ENCODE data around the gene MKNK2. TPM values are rescaled to one million over a fixed set of nuclear protein-coding genes. Genes with fewer than 3 reads are reported as not detected.

The MKNK2 gene
- total and polyA plus RNA-seq, 10 of the 15 experiments (the other 5 are each of a cell fraction or from before 2014, with no cell fraction given) = 9.6 to 365 (median 69.9) TPM

DNA sequence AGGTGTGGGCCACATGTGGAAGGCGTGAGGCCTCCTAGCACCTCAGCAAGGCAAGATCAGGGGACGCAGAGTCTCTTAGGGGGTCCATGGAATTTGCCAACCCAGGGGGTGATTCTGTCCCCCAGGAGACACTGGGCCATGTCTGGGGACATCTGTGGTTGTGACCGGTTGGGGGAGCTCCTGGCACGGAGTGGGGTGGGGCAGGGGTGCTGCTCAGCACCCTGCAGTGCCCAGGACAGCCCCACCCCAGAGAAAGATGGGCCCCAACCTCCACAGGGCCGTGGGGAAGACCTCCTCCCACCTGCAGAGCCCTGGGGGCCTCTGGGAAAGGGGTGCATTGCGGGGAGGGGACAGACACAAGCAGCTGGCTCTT, 4.0 kb downstream of the MKNK2 start (continued):
- TF ChIP-seq, protein P1, sequence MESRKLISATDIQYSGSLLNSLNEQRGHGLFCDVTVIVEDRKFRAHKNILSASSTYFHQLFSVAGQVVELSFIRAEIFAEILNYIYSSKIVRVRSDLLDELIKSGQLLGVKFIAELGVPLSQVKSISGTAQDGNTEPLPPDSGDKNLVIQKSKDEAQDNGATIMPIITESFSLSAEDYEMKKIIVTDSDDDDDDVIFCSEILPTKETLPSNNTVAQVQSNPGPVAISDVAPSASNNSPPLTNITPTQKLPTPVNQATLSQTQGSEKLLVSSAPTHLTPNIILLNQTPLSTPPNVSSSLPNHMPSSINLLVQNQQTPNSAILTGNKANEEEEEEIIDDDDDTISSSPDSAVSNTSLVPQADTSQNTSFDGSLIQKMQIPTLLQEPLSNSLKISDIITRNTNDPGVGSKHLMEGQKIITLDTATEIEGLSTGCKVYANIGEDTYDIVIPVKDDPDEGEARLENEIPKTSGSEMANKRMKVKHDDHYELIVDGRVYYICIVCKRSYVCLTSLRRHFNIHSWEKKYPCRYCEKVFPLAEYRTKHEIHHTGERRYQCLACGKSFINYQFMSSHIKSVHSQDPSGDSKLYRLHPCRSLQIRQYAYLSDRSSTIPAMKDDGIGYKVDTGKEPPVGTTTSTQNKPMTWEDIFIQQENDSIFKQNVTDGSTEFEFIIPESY (IDR thresholded peaks at IDR 0.05) = no peak
- TF ChIP-seq RCOR1 (conservative IDR thresholded peaks at IDR 0.05; ENCODE audit: low read depth, low read length) (no peak), NR2C1 (IDR thresholded peaks at IDR 0.05) (no peak), RBBP5 (conservative IDR thresholded peaks at IDR 0.05) (no peak), ZNF217 (IDR thresholded peaks at IDR 0.05) (no peak), BCL11A (IDR thresholded peaks at IDR 0.05; ENCODE audit: low read depth, low read length) (no peak), SMC3 (IDR thresholded peaks at IDR 0.05; ENCODE audit: borderline replicate concordance, low read length) (0 out of 2 replicates have a peak, but pooled peaks have one; percentile 13), FOS (IDR thresholded peaks at IDR 0.05; ENCODE audit: borderline replicate concordance, extremely low read depth, insufficient read length) (no peak), YY1 (IDR thresholded peaks at IDR 0.05; ENCODE audit: low read depth, low read length) (no peak), MTA3 (IDR thresholded peaks at IDR 0.05; ENCODE audit: borderline replicate concordance, low read length) (no peak), PML (IDR thresholded peaks at IDR 0.05; ENCODE audit: low read length) (peak; percentile 34; the same call in 1 of the 2 replicates), TARDBP (IDR thresholded peaks at IDR 0.05; ENCODE audit: borderline replicate concordance) (no peak), POLR2AphosphoS2 (IDR thresholded peaks at IDR 0.05; ENCODE audit: low read depth, low read length) (peak; percentile 52; the same call in 1 of the 2 replicates), POLR2A (IDR thresholded peaks at IDR 0.05; ENCODE audit: low read depth, low read length) (peak; percentile 6; the same call in 1 of the 2 replicates), RELA (IDR thresholded peaks at IDR 0.05; ENCODE audit: borderline replicate concordance, partially characterized antibody) (no peak), SMARCA5 (IDR thresholded peaks at IDR 0.05) (no peak), ZNF207 (IDR thresholded peaks at IDR 0.05; ENCODE audit: borderline replicate concordance) (no peak), ASH2L (IDR thresholded peaks at IDR 0.05; ENCODE audit: borderline replicate concordance, low read depth) (no peak), STAT3 (IDR thresholded peaks at IDR 0.05; ENCODE audit: low read depth, low read length) (no peak), SIN3A (IDR thresholded peaks at IDR 0.05; ENCODE audit: low read depth, low read length) (no peak), NR2F1 (conservative IDR thresholded peaks at IDR 0.05) (no peak), CBFB (IDR thresholded peaks at IDR 0.05; ENCODE audit: low read depth) (no peak)
- TF ChIP-seq, protein P2, sequence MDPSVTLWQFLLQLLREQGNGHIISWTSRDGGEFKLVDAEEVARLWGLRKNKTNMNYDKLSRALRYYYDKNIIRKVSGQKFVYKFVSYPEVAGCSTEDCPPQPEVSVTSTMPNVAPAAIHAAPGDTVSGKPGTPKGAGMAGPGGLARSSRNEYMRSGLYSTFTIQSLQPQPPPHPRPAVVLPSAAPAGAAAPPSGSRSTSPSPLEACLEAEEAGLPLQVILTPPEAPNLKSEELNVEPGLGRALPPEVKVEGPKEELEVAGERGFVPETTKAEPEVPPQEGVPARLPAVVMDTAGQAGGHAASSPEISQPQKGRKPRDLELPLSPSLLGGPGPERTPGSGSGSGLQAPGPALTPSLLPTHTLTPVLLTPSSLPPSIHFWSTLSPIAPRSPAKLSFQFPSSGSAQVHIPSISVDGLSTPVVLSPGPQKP (IDR thresholded peaks at IDR 0.05; ENCODE audit: low read depth, low read length) = no peak
- TF ChIP-seq, protein P3, sequence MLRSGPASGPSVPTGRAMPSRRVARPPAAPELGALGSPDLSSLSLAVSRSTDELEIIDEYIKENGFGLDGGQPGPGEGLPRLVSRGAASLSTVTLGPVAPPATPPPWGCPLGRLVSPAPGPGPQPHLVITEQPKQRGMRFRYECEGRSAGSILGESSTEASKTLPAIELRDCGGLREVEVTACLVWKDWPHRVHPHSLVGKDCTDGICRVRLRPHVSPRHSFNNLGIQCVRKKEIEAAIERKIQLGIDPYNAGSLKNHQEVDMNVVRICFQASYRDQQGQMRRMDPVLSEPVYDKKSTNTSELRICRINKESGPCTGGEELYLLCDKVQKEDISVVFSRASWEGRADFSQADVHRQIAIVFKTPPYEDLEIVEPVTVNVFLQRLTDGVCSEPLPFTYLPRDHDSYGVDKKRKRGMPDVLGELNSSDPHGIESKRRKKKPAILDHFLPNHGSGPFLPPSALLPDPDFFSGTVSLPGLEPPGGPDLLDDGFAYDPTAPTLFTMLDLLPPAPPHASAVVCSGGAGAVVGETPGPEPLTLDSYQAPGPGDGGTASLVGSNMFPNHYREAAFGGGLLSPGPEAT (IDR thresholded peaks at IDR 0.05; ENCODE audit: low read depth) = 0 out of 2 replicates have a peak, but pooled peaks have one; percentile 6
- TF ChIP-seq, protein P4, sequence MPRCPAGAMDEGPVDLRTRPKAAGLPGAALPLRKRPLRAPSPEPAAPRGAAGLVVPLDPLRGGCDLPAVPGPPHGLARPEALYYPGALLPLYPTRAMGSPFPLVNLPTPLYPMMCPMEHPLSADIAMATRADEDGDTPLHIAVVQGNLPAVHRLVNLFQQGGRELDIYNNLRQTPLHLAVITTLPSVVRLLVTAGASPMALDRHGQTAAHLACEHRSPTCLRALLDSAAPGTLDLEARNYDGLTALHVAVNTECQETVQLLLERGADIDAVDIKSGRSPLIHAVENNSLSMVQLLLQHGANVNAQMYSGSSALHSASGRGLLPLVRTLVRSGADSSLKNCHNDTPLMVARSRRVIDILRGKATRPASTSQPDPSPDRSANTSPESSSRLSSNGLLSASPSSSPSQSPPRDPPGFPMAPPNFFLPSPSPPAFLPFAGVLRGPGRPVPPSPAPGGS (IDR thresholded peaks at IDR 0.05; ENCODE audit: borderline replicate concordance, insufficient read depth, low read depth, low read length, poor library complexity, severe bottlenecking) = no peak
- TF ChIP-seq, protein P5, sequence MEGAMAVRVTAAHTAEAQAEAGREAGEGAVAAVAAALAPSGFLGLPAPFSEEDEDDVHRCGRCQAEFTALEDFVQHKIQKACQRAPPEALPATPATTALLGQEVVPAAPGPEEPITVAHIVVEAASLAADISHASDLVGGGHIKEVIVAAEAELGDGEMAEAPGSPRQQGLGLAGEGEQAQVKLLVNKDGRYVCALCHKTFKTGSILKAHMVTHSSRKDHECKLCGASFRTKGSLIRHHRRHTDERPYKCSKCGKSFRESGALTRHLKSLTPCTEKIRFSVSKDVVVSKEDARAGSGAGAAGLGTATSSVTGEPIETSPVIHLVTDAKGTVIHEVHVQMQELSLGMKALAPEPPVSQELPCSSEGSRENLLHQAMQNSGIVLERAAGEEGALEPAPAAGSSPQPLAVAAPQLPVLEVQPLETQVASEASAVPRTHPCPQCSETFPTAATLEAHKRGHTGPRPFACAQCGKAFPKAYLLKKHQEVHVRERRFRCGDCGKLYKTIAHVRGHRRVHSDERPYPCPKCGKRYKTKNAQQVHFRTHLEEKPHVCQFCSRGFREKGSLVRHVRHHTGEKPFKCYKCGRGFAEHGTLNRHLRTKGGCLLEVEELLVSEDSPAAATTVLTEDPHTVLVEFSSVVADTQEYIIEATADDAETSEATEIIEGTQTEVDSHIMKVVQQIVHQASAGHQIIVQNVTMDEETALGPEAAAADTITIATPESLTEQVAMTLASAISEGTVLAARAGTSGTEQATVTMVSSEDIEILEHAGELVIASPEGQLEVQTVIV (IDR thresholded peaks at IDR 0.05; ENCODE audit: borderline replicate concordance, partially characterized antibody) = no peak
